ENCODE results near the gene MINDY3. TPM values are rescaled to one million over a fixed set of nuclear protein-coding genes. Genes with fewer than 3 reads are reported as not detected.

Gene MINDY3
- polyA plus RNA-seq, 1 donor (not counting 4 experiments of a cell fraction or from before 2014, with no cell fraction given), result 22.1 TPM

- TF ChIP-seq CTCF (optimal IDR thresholded peaks at IDR 0.05 in 1 of 3, IDR thresholded peaks at IDR 0.05 in 1 of 3, conservative IDR thresholded peaks at IDR 0.05 in 1 of 3; ENCODE audit: extremely low read depth in 1 of 3, insufficient read depth in 2 of 3, low read length in 3 of 3) (no peak), EZH2 (IDR thresholded peaks at IDR 0.05; ENCODE audit: low read length) (no peak)
- Histone ChIP-seq H3K9me1 (ENCODE audit: control insufficient read depth, extremely low read depth, insufficient read depth, low read length) (no peaks in the 10 kb centered on the region), H3K4me1 (ENCODE audit: control insufficient read depth, extremely low read depth, insufficient read depth, low read length) (no peaks in the 10 kb centered on the region), H3K4me2 (ENCODE audit: control insufficient read depth, extremely low read depth, insufficient read depth, low read depth, low read length) (no peak overlapping the region), H3K79me2 (ENCODE audit: control insufficient read depth, insufficient read depth, low read length) (peaks cover 11% of the 10 kb centered on the region), H3K27ac (ENCODE audit: control insufficient read depth, insufficient read depth, low read length) (no peak overlapping the region), H4K20me1 (ENCODE audit: control insufficient read depth, extremely low read depth, insufficient read depth, low read length) (no peaks in the 10 kb centered on the region), H3K9ac (ENCODE audit: control insufficient read depth, extremely low read depth, insufficient read depth, low read length) (no peak overlapping the region), H3K36me3 (ENCODE audit: control insufficient read depth in 2 of 2, extremely low read depth in 1 of 2, insufficient read depth in 2 of 2, low read length in 2 of 2) (peaks cover 0 to 1% of the 10 kb centered on the region in 2 experiments), H3K4me3 (ENCODE audit: control insufficient read depth in 2 of 3, extremely low read depth in 1 of 3, insufficient read depth in 2 of 3, low read depth in 1 of 3, low read length in 3 of 3) (no peak overlapping the region), H3K9me3 (ENCODE audit: control insufficient read depth, low read depth, low read length) (no peaks in the 10 kb centered on the region), H2AFZ (ENCODE audit: control insufficient read depth, low read length) (no peak overlapping the region), H3K27me3 (ENCODE audit: control insufficient read depth, extremely low read depth, insufficient read depth, low read length) (no peaks in the 10 kb centered on the region)
- DNase-seq (ENCODE audit: low read depth, low spot score) (no peak), FAIRE-seq (no peak)
- dilution Hi-C loops (cut with MboI; ENCODE audit: extremely low pct_ligation_motif_present, low sequenced_read_pairs), result no loop called here
These were observed 15.8 kb downstream of the MINDY3 start for GRCh38 chr10:15844517-15844916.

GRCh38 chr10:15843695-15844094 is 16.6 kb downstream of the MINDY3 start:
- no peaks in the 10 kb centered on the region for H3K9me1 ChIP-seq (ENCODE audit: control insufficient read depth, extremely low read depth, insufficient read depth, low read length)
- H4K20me1 ChIP-seq (ENCODE audit: control insufficient read depth, extremely low read depth, insufficient read depth, low read length), result no peaks in the 10 kb centered on the region
- no peaks in the 10 kb centered on the region for H3K9me3 ChIP-seq (ENCODE audit: control insufficient read depth, low read depth, low read length)
- H2AFZ ChIP-seq (ENCODE audit: control insufficient read depth, low read length), result no peak overlapping the region
- DNase-seq (ENCODE audit: low read depth, low spot score) (no peak), FAIRE-seq (no peak)
- H3K36me3 ChIP-seq (ENCODE audit: control insufficient read depth in 2 of 2, extremely low read depth in 1 of 2, insufficient read depth in 2 of 2, low read length in 2 of 2), result peaks cover 0 to 1% of the 10 kb centered on the region in 2 experiments
- H3K4me2 ChIP-seq (ENCODE audit: control insufficient read depth, extremely low read depth, insufficient read depth, low read depth, low read length), result no peak overlapping the region
- no peak overlapping the region for H3K9ac ChIP-seq (ENCODE audit: control insufficient read depth, extremely low read depth, insufficient read depth, low read length)
- no peaks in the 10 kb centered on the region for H3K4me1 ChIP-seq (ENCODE audit: control insufficient read depth, extremely low read depth, insufficient read depth, low read length)
- H3K27me3 ChIP-seq (ENCODE audit: control insufficient read depth, extremely low read depth, insufficient read depth, low read length), result no peaks in the 10 kb centered on the region
- TF ChIP-seq CTCF (optimal IDR thresholded peaks at IDR 0.05 in 1 of 3, IDR thresholded peaks at IDR 0.05 in 1 of 3, conservative IDR thresholded peaks at IDR 0.05 in 1 of 3; ENCODE audit: extremely low read depth in 1 of 3, insufficient read depth in 2 of 3, low read length in 3 of 3) (no peak), EZH2 (IDR thresholded peaks at IDR 0.05; ENCODE audit: low read length) (no peak)
- dilution Hi-C loops (cut with MboI; ENCODE audit: extremely low pct_ligation_motif_present, low sequenced_read_pairs), result no loop called here
- no peak overlapping the region for H3K4me3 ChIP-seq (ENCODE audit: control insufficient read depth in 2 of 3, extremely low read depth in 1 of 3, insufficient read depth in 2 of 3, low read depth in 1 of 3, low read length in 3 of 3)
- H3K27ac ChIP-seq (ENCODE audit: control insufficient read depth, insufficient read depth, low read length), result no peak overlapping the region
- peaks cover 4% of the 10 kb centered on the region for H3K79me2 ChIP-seq (ENCODE audit: control insufficient read depth, insufficient read depth, low read length)

Measured in keratinocyte (primary cell).